Spleen (tissue), 7 donors: ENCODE measurements around the gene CERCAM.

ENCODE experiments used
- POLR2A ChIP-seq, 3 donors: fragments of 450-650 bp; IDR thresholded peaks; one replicate each; pipeline ENCODE4 v1.5.1; 2017; ENCODE audit warnings: antibody characterized with exemption in 3 of 3, mild to moderate bottlenecking in 1 of 3
- POLR2AphosphoS5 ChIP-seq, 3 donors: sonication (generic); formaldehyde crosslinking; IDR thresholded peaks; one replicate each; pipeline ENCODE4 v1.5.1; 2017; ENCODE audit warnings: antibody characterized with exemption in 3 of 3
- TF ChIP-seq, protein P1 (sequence below), 11 experiments: fragments of 200-600 bp in 7 of 11; fragments of 450-650 bp in 4 of 11; sonication (generic) in 4 of 11; IDR thresholded peaks in 8 of 11; conservative IDR thresholded peaks in 3 of 11; 1 replicate in 7 of 11; 2 replicates in 4 of 11; pipeline versions ENCODE4 v1.4.0 to v1.8.0; 2016 to 2021; ENCODE audit warnings: antibody characterized with exemption in 11 of 11, inconsistent platforms in 4 of 11, mild to moderate bottlenecking in 1 of 11
- donor health status: DM: no; HTN: no; CAD: no; lungs with moderate emphysema.
- donor health status: DM: no; HTN: no; CAD: no.
- donor health status: DM: no; HTN: no; CAD: no.

DNA sequence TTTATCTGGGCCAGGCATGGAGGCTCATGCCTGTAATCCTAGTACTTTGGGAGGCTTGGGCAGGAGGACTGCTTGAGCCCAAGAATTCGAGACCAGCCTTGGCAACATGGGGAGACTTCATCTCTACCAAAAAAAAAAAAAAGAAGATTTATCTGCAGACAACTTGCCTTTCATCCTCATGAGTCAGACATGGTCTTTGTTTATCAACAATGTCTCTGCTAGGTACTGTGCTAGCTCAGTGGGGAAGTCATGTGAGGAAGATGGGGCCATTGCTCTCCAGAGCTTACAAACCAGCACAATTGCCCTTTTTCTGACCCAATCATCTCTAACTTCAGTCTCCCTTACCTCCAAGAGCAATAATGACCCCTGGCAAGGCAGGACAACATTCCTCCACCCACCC lies 47.9 kb upstream of the CERCAM start:
- TF ChIP-seq, protein P1, sequence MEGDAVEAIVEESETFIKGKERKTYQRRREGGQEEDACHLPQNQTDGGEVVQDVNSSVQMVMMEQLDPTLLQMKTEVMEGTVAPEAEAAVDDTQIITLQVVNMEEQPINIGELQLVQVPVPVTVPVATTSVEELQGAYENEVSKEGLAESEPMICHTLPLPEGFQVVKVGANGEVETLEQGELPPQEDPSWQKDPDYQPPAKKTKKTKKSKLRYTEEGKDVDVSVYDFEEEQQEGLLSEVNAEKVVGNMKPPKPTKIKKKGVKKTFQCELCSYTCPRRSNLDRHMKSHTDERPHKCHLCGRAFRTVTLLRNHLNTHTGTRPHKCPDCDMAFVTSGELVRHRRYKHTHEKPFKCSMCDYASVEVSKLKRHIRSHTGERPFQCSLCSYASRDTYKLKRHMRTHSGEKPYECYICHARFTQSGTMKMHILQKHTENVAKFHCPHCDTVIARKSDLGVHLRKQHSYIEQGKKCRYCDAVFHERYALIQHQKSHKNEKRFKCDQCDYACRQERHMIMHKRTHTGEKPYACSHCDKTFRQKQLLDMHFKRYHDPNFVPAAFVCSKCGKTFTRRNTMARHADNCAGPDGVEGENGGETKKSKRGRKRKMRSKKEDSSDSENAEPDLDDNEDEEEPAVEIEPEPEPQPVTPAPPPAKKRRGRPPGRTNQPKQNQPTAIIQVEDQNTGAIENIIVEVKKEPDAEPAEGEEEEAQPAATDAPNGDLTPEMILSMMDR (IDR thresholded peaks at IDR 0.05 in 8 of 11, conservative IDR thresholded peaks at IDR 0.05 in 3 of 11): no peak
- TF ChIP-seq POLR2AphosphoS5 (IDR thresholded peaks at IDR 0.05): no peak
- TF ChIP-seq POLR2A (IDR thresholded peaks at IDR 0.05): no peak
